HG02885 (cell line): ENCODE results near the gene ANKRD65.
"Not testable (repeated sequence)": the region's sequence is repeated elsewhere in the genome, so short reads cannot be mapped to it uniquely, and the experiment has no call there.

ENCODE experiments used
- ATAC-seq: cut with Tn5 transposase; IDR thresholded peaks from one replicate; pipeline ENCODE4 v1.9.1; 2021; ENCODE audit warnings: mild to moderate bottlenecking; ENCODE audit not compliant: unreplicated experiment, poor library complexity

Gene ANKRD65

DNA sequence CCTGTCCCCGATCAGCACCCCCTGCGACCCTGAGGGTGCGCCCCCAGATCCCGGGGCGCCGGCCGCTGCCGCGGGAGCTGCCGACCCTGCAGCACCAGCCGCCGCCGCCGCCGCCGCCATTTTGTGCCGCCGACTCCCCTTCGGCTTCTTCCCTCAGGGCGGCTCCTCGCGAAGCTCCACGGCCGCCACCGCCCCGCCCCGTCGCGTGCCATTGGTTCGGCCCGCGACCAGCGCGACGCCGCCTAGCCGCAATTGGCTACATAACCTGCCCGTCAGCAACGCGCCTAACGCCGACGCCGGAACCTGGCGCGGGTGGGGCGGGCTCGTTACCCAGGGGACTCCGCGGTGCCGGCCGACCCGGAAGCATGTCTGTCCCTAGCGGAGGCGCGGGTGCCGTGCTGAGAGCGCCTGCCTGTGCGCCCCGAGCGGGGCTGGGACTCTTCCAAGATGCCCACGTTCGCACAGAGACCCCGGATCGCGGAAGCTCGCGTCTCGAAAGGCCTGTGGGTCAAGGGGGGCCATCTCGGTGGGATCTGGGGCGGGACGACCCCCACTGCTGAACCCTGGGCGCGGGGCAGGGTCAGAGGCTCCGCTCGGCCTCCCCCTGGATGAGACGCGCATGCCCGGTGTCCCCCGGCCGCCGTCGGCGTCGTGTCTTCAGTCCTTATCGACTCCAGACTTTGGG lies 21.7 kb downstream of the ANKRD65 start, which contains the start of gene CCNL2:
Gene CCNL2 (minus strand): TSS at position 149 of the 685 bp plus-strand sequence. CDS start 29 bp downstream, at position 120.
- ATAC-seq: peak; percentile 94

DNA sequence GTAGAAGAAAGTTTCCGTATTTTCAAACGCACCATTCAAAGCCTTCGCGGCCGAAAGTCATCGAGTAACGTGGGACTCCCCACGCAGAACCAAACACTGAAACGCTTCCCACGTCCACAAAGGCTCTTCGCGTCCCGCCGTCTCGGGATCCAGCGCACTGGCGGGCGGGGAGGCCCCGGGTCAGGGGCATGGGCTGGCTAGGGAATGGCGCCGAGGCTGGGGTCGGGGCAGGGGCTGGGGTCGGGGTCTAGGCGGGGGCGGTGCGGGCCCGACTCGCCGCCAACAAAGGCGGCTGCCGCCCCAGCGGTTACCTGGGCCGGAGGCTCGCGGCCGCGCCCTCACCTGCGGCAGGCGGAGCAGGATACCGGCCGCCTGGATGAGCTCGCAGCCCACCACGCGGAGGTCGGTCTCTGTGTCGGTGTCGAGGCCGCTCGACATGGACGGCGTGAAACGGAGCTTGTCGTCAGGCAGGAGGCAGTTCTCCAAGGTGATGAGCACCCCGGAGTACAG lies 22.3 kb downstream of the ANKRD65 start:
- ATAC-seq: peak; percentile 20

DNA sequence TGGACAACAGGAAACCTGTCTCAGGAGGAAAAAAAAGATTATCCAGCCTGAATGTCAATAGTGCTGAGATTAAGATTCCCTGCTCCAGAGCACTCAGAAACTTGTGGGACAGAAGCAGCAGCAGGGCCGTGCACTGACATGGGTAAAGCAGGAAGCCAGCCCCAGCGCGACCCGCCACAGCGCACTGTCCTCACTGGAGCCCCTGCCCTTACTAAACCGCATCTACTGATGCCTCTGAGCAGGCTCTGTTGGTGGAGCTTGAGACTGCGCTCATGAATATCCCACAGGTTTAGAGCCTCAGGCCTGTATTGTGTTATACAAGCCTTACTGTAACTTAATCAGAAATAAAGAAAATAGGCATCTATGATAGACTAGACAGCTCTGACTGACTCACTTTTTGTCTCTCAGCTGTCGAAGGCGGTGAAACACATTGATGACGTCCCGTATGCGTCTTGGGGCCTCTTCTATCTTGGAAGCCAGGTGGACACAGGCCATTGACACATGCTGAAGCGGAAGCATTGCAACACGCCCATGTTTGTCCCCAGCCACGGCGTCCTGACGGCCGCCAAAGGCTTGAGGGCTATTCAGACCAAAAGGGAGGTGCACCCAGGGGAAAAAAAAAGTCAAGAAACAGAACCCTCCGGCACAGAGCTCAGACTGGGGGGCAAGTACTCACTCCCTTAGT lies 23.1 kb downstream of the ANKRD65 start:
- ATAC-seq: no peak

DNA sequence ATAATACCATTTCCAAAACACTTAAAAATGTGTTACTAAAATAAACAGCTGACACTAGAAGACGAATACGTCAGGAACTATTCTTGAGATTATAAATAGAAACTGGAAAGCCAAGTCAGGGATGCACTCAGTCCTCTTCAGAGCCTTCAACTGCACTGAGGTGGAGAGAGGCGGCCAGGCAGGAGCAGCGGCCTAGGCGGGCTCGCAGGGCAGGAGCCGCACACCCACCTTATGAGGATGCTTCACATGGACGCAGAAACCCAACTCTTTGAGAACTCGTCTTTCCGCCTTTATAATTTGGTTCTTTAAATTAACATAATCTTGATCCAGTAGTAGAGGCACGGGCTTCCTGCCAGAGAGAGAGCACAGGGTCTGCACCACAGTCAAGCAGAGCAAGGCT lies 25.9 kb downstream of the ANKRD65 start:
- ATAC-seq: no peak

DNA sequence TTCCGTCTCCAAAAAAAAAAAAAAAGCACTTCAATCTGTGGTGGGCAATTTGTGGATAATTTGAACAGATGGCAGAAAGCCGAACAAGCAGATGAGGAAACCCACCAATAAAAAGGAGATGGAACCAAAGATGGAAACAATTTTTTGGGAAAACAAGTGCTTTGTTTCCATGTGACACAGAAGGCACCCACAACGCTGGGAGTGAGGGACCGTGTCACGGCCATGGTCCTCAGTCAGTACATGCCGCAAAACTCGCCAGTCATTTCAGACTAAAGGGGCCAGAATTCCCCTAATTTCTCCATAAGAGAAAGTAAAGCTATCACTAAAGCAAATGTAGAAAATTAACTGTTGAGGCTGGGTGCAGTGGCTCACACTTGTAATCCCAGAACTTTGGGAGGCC lies 27.0 kb downstream of the ANKRD65 start:
- no peak for ATAC-seq

DNA sequence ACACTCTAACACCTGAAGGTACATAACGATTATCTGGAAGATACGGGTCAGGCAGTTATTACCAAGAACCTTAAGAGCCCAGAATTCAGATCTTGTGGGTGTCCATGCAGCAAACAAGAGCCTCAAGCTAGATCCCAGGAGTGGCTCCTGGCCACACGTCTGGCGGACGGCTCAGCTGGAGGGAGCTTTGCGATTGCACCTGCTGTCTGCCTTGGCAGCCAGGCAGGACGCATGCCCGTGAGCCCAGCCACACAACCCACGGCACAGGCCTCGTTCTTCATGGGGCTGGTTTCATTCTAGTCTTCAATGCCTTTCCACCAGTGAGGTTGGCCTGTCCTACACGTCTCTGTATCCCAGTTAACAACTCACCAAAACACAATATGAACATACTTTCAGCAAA lies 27.6 kb downstream of the ANKRD65 start:
- ATAC-seq: no peak

DNA sequence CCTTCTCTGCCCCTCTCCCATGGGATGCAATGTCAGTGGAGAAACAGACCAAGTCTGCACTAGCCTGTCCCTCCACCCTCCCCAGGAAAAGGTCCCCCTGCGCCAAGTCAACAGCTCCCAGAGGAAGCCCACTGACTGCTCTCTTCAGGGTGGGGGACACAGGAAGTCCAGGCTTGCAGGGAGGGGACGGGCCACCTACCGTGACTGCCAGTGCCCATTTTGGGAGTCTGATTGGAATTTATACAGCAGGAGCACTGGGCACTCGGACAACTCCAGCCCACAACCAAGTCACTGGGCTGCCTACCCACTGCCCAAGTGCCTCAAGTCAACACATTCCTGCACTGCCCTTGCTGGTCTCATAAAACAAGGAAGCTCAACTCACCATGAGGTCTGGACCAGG lies 28.1 kb downstream of the ANKRD65 start:
- ATAC-seq: no peak

DNA sequence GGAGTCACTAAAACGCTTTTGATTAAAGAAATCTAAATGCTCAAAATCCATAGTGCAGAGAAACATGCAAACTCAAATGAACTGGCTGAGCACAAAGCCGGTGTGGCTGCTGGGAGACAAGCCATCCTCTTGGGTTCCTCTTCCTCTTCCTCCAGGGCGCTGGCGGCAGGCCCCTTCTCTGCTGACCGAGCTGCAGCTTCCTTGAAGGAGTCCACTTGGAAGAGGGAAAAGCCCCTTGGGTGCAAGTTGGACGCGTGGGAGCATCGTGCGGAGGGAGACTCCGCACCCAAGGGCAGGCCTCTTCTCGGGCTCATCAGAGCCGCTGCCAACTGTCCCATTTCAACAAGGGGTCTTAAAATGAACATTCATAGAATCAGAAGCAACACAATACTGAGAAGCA lies 29.9 kb downstream of the ANKRD65 start:
- ATAC-seq: no peak

DNA sequence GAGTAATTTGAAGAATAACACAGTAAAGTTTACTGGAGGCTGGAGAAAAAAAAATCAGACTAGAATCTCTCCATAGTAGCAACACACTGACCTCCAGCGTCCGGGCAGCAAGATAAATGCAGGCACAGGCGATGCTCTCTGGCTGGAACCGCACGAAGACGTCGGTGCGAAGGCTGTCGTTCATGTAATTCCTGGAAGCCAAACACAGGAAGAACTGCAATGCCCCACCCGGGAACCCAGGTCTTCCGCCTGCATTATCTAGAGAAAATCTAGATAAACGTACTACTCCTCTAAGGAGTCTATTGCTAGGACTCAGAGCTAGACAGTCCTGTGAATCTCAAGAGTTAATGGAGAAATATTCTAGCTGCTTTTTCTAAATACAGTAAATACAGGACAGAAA lies 30.4 kb downstream of the ANKRD65 start:
- ATAC-seq: no peak

DNA sequence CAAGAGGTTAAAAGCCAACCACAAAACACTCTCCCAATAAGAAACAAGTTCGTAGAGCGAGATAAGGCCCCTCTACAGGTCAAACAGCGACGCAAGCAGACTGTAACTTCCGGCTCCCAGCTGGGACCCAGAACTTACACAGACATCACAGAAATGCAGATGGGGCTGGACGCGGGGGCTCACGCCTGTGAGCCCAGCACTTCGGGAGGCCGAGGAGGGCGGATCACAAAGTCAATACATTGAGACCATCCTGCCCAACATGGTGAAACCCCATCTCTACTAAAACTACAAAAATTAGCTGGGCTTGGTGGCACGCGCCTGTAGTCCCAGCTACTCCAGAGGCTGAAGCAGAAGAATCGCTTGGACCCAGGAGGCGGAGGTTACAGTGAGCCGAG lies 33.0 kb downstream of the ANKRD65 start:
- no peak for ATAC-seq

DNA sequence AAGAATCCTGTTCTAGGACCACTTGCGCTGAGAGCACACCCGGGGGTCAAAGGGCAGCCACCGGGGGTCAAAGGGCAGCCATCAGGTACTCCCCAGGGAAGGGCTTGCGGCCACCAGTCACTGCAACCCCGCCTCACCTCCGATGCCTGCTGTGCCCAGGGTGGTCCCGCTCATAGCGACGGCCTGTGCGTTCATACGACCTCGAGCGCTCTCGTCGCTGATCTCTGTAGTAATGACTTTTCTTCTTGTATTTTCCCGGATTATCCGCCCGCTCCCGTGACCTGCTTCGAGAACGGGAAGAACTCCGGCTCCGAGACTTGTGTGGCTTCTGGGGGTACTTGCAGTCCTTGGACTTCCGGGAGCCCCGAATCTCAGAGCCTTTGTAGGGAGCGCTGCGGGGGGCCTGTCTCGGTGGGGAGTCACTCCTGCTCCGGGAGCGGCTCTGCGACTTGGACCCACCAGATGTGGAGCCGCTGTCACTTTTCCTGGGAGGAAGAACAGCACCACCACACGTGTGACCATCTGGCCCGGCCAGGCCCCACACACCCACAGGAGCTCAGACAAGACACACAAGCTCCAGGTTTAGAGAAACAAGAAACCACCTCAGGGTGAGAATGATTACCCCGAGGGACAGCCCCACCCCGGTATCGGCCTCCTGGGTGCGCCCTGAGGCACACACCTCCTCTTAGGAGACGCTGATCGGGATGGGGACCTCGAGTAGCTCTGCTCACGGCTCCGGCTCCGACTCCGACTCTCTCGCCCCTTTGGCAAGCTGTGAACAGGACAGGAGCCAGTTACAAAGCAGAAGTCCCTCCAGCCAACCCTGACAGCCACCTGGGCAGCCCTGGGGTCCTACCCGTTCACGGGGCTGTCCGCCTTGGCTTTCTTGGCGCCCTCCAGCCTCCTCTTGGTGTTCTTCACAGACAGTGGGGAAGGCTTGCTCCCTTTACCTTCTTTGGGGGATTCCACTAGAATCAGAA lies 33.7 kb downstream of the ANKRD65 start:
- no peak for ATAC-seq

DNA sequence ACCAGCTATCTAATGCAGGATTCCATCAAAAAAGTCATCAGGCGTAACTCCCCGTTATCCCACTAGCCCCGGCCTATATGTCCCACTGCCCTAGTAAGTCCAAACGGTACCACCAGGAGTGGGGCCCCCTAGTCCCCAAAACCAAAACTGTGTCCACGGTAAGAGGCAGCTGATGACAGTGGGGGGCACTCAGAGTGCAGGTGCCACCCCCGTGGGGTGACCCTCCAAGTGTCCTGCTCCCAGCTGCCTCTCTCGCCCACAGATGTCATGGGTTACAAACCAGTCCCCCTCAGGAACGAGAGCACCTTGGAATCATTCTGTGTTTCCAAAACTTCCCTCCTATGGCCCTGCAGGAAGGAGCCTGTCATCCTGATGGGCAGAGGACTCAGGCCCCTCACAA lies 35.1 kb downstream of the ANKRD65 start:
- no peak for ATAC-seq

DNA sequence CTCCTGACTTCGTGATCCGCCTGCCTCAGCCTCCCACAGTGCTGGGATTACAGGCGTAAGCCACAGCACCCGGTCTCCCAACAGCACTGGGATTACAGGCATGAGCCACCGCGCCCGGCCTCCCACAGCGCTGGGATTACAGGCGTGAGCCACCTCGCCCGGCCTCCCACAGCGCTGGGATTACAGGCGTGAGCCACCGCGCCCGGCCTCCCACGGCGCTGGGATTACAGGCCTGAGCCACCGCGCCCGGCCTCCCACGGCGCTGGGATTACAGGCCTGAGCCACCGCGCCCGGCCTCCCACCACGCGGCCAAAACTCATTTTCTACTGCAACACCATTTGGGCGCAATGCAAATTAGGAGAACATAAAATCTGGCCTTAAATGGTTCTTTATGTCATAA lies 35.7 kb downstream of the ANKRD65 start:
- ATAC-seq: not testable (repeated sequence)

DNA sequence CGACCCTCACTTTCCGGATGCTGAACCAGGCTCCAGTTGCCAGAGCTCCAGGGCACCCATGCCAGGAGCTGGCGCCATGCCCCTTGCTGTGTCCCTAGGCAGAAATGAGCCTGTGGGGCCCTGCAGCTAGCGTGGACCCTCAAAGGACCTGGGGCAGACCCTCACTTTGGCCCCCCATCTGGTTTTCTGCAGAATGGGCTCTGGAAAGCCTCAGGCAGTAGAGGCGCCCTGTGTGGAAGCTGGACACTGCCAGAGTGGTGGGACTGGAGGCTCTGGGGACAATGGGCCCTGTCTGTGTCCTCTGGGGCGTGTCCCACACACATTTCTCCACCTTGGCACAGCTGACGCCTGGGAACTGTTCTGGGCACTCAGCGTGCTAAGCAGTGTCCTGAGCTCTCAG lies 39.8 kb downstream of the ANKRD65 start:
- ATAC-seq: no peak

DNA sequence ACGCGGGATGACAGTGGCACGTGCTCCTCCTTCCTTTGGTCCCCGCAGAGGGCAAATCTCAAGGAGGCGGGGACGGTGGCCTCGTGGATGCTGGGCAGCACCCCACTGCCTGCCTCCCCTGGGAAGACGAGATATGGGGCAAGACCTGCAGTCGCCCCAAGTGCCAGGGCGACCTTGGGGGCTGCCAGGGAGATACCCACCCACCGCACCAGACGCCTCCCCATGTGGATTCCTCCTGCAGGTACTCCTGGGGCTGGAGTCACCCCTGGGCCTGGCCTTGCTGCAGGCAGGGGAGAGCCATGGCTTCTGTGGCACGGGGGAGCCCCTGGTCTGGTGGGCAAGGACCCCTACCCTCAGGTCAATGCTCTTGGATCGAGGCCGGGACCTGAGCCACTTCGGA lies 40.2 kb downstream of the ANKRD65 start:
- no peak for ATAC-seq

DNA sequence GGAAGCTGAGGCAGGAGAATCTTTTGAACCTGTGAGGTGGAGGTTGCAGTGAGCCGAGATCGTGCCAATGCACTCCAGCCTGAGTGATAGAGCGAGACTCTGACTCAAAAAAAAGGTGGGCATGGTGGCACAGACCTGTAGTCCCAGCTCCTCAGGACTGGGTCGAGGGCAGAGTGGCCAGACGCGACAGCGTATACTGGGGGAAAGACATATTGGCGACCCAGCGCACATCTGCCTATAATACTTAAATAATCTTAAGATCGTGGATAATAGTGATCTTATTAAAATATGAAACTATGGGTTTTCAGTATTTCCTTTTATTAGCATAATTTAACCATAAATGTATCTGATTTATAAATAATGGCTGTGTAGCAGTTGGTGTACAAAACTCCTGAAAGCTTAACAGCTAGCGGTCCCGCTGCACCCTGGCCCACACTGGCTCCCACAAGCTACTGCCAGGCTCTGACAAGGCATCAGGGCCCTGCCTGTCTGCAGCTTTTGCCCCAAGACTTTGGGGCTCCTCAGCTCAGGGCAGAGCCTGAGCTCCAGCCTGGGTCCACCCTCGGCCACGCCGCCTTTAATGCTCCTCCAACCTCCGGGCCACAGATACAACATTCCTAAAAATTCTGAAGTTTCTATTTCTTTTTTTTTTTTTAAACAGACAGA lies 43.4 kb downstream of the ANKRD65 start:
- no peak for ATAC-seq

DNA sequence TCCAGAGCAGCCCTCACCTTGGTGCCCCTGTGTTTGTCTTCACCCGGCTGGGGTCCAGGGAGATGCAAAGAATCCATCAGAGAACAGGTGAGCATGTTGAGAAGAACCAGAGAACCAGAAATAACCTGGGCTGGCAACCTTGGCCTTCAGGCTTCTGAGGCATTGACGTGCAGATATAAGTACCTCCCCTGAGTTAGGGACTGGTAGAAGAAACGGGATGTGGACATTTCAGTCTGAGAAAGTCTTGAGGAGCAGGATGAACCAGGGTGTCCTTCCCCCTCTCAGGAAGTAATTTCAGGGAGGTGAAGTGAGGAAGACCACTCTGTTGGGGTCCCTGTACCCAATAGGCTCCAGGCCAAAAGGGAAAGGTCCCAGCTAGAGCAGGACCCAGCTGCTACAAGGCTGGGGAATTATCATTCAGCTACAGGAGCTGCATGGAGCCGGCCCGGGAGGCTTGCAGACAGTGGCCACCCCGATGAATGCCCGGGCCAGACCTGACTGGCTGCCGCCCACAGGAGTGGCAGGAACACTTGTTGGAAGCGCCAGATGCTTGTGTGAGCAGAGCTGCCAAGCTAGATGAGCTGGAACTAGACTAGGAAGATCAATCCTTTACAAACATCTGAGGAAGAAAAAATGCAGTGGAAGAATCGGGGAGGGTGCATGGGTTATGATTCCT lies 44.4 kb downstream of the ANKRD65 start:
- ATAC-seq: no peak

DNA sequence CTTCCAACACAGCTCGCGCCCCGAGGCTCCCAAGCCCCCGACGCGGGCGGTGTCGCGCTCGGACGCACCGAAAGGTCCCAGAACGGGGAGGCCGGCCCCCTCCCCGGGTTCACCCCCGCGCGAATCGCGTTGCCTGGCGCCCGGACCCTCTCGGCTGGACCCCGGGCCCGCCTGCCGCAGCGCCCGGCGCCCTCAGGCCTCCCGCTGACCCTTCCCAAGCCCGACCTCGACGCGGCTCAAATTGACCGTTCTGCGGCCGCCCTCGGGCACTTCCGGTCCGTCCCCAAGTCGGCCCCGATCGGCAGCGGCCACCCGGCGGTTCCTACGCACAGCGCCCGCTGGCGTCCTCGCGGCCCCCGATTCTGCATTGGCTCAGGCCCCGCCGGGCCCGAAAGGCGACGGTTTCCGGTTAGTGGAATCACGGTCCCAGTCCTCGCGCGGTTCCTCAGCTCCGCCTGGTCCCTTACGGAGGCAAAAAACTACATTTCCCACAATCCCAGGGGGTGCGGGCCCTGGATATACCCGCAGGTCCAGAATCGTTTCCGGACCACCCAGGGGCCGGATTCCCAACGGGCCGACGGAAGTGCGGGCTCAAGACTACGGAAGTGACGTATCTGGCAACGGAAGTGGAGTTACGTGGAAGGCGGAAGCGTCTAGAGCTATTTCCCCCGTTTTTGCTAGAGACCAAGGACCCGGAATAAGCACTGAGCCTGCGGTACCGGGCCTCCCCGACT lies 46.0 kb downstream of the ANKRD65 start, which contains the start of gene AURKAIP1:
Gene AURKAIP1 (minus strand): TSS at position 279 of the 734 bp plus-strand sequence. CDS start 451 bp downstream, outside the sequence.
- ATAC-seq: peak; percentile 86

DNA sequence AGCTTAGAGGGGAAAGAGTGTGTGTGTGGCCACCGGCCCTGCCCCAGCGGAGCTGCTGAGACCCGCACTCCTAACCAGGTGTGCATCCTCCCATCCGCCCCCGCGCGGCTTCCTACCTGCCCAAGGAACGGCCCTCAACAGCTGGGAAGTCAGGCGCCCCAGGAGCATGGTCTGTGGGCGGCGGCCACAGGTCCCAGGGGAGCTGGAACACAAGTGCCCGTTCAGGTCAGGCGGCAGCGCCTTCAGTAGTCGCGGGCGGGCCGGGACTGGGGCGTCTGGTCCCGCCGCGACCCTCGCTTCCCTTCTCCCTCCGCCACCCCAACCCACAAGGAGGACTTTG lies 46.5 kb downstream of the ANKRD65 start:
- peak; percentile 2 for ATAC-seq
